Endothelial cell of umbilical vein (primary cell): ENCODE measurements around the gene CLTC.

Experiments used
- CTCF ChIP-seq, 2 donors: IDR thresholded peaks; 1 replicate in 1 of 2; 2 replicates in 1 of 2; pipeline ENCODE4 v1.5.1; 2011; ENCODE audit warnings: low read length in 2 of 2, mild to moderate bottlenecking in 2 of 2, moderate library complexity in 2 of 2, control low read depth in 1 of 2, inconsistent platforms in 1 of 2, low read depth in 1 of 2; ENCODE audit not compliant: insufficient read depth in 1 of 2; ENCODE audit errors: extremely low read depth in 1 of 2
- EZH2 ChIP-seq: IDR thresholded peaks from 2 replicates; pipeline ENCODE4 v1.6.1; 2012; ENCODE audit warnings: borderline replicate concordance, low read depth, mild to moderate bottlenecking, moderate library complexity, low read length, inconsistent platforms; ENCODE audit not compliant: severe bottlenecking
- JUN ChIP-seq: IDR thresholded peaks from 2 replicates; pipeline ENCODE4 v1.6.1; 2011; ENCODE audit warnings: borderline replicate concordance, low read depth; ENCODE audit not compliant: insufficient read length, insufficient read depth
- MAX ChIP-seq: IDR thresholded peaks from 2 replicates; pipeline ENCODE4 v1.6.1; 2011; ENCODE audit not compliant: insufficient read depth, insufficient read length
- POLR2A ChIP-seq: IDR thresholded peaks from 2 replicates; pipeline ENCODE4 v1.6.1; 2012; ENCODE audit warnings: low read depth, mild to moderate bottlenecking, control low read depth, low read length
- POLR2AphosphoS5 ChIP-seq: IDR thresholded peaks from 2 replicates; pipeline ENCODE4 v1.6.1; 2012; ENCODE audit warnings: low read depth, mild to moderate bottlenecking, control low read depth, low read length, moderate library complexity; ENCODE audit not compliant: insufficient read depth

GRCh38 chr17:59627274-59627673 is 7.6 kb downstream of the CLTC start:
- TF ChIP-seq CTCF (IDR thresholded peaks at IDR 0.05; ENCODE audit: extremely low read depth in 1 of 2, insufficient read depth in 1 of 2, low read depth in 1 of 2, low read length in 2 of 2) (no peak), POLR2A (no peak), EZH2 (no peak), POLR2AphosphoS5 (no peak), JUN (no peak), MAX (no peak)
